GM12875 (cell line): ENCODE data around the gene HNRNPM.

Experiments used
- H3K4me3 ChIP-seq: one replicate; pipeline ENCODE4 v1.5.1; 2011; ENCODE audit warnings: low read depth, low read length, control low read depth
- TF ChIP-seq, protein P1 (sequence below): IDR thresholded peaks from 2 replicates; pipeline ENCODE4 v1.5.1; 2011; ENCODE audit warnings: low read depth, mild to moderate bottlenecking, control low read depth, inconsistent platforms, low read length, moderate library complexity, borderline replicate concordance; ENCODE audit not compliant: insufficient read depth

The HNRNPM gene

DNA sequence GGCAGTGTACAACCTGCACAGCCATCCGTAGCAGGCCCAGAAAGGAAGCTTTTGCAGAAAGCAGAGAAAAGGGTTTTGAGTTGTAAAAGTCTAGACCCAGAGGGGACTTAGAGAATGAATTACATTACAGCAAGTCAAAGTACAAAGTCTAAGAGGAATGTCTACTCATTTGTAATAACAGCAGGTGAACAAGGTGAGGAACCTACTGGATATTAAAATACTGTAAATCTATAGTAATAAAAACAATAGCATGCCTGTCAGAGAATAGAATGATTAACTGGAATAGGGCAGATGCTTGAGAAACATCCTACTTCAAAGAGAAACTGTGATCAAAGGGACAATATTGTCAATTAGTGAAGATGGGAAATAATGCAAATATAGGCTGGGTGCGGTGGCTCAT lies 87.5 kb downstream of the HNRNPM start:
- TF ChIP-seq, protein P1, sequence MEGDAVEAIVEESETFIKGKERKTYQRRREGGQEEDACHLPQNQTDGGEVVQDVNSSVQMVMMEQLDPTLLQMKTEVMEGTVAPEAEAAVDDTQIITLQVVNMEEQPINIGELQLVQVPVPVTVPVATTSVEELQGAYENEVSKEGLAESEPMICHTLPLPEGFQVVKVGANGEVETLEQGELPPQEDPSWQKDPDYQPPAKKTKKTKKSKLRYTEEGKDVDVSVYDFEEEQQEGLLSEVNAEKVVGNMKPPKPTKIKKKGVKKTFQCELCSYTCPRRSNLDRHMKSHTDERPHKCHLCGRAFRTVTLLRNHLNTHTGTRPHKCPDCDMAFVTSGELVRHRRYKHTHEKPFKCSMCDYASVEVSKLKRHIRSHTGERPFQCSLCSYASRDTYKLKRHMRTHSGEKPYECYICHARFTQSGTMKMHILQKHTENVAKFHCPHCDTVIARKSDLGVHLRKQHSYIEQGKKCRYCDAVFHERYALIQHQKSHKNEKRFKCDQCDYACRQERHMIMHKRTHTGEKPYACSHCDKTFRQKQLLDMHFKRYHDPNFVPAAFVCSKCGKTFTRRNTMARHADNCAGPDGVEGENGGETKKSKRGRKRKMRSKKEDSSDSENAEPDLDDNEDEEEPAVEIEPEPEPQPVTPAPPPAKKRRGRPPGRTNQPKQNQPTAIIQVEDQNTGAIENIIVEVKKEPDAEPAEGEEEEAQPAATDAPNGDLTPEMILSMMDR, result no peak
- no peak overlapping the region for H3K4me3 ChIP-seq

GRCh38 chr19:8536282-8536681 lies 91.5 kb downstream of the HNRNPM start:
- TF ChIP-seq, protein P1, result no peak
- H3K4me3 ChIP-seq, result no peak overlapping the region

DNA sequence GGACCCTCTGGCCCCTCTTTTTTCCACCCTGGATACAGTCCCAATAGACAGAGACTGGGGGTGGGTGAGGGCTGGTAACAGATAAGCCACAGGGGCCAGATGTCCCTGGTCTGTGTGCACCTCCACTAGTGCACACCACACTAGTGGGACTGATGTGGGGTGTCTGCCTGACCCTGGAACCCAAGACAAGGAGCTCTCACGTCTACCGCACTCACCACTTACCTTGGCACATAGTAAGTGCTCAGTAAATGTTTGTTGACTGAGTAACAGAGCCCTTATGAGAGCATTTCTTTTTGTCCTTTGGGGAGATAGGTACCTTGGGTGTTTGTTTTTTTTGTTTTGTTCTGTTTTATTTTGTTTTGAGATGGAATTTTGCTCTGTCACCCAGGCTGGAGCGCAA lies 92.3 kb downstream of the HNRNPM start:
- TF ChIP-seq, protein P1, result no peak
- H3K4me3 ChIP-seq, result no peak overlapping the region
